SK-N-SH (cell line): ENCODE data around the gene CDR2.

ENCODE experiments used
- CHD2 ChIP-seq: fragments of 150-350 bp; IDR thresholded peaks from 2 replicates; pipeline ENCODE4 v1.6.1; 2018; ENCODE audit warnings: low read length; ENCODE audit not compliant: partially characterized antibody
- EP300 ChIP-seq, 2 experiments: IDR thresholded peaks; 2 replicates each; pipeline versions ENCODE4 v1.4.0 to v1.6.1; 2012; ENCODE audit warnings: borderline replicate concordance in 1 of 2, low read depth in 1 of 2, low read length in 1 of 2
- JUND ChIP-seq: IDR thresholded peaks from 2 replicates; pipeline ENCODE4 v1.4.0; 2012
- MXI1 ChIP-seq: IDR thresholded peaks from 2 replicates; pipeline ENCODE4 v1.6.1; 2012; ENCODE audit warnings: mild to moderate bottlenecking, low read depth, low read length, improper control_type of control experiment
- NRF1 ChIP-seq: IDR thresholded peaks from 2 replicates; pipeline ENCODE4 v1.6.1; 2012; ENCODE audit warnings: low read depth, mild to moderate bottlenecking, low read length
- POLR2AphosphoS5 ChIP-seq: IDR thresholded peaks from 2 replicates; pipeline ENCODE4 v1.6.1; 2012; ENCODE audit warnings: low read depth, low read length
- RFX5 ChIP-seq: IDR thresholded peaks from 2 replicates; pipeline ENCODE4 v1.6.1; 2012; ENCODE audit warnings: mild to moderate bottlenecking, improper control_type of control experiment, low read length
- SIN3A ChIP-seq: IDR thresholded peaks from 2 replicates; pipeline ENCODE4 v1.6.1; 2012; ENCODE audit warnings: low read depth, mild to moderate bottlenecking, low read length, moderate library complexity, borderline replicate concordance
- SMC3 ChIP-seq: IDR thresholded peaks from 2 replicates; pipeline ENCODE4 v1.6.1; 2012; ENCODE audit warnings: low read depth, low read length, improper control_type of control experiment
- TAF1 ChIP-seq: IDR thresholded peaks from 2 replicates; pipeline ENCODE4 v1.6.1; 2012; ENCODE audit warnings: low read depth, mild to moderate bottlenecking, low read length, moderate library complexity, borderline replicate concordance
- YY1 ChIP-seq: IDR thresholded peaks from 2 replicates; pipeline ENCODE4 v1.4.0; 2012; ENCODE audit warnings: low read depth, mild to moderate bottlenecking
- TF ChIP-seq, protein P1 (sequence below): fragments of 200-600 bp; sonication (generic); IDR thresholded peaks from 2 replicates; pipeline ENCODE4 v1.6.1; 2017; ENCODE audit warnings: antibody characterized with exemption, mild to moderate bottlenecking, moderate library complexity
- TF ChIP-seq, protein P2 (sequence below): IDR thresholded peaks from 2 replicates; pipeline ENCODE4 v1.4.0; 2012; ENCODE audit warnings: low read depth, borderline replicate concordance

DNA sequence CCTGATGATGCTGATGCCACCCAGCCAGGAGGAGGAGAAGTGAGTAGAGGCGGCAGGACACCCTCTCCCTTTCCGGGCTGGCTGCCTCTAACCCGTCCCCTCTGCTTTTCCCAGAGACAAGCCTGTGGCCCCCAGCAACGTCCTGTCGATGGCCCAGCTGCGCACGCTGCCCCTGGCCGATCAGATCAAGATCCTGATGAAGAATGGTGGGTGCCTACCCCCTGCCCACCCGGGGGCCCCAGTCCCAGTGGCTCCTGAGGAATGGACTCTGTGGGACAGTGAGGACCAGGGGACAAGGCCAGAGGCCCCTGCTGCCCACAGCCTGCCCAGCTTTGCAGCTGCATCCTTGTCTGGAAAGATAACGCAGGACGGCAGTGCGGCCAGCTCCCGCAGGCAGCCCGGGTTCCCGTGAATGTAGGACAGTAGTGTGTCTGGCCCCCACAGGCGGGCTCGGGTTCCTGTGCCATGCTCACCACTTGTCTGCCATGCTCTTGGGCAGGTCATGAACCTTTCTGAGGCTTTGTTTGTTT, 57.4 kb downstream of the CDR2 start:
- TF ChIP-seq, protein P1, sequence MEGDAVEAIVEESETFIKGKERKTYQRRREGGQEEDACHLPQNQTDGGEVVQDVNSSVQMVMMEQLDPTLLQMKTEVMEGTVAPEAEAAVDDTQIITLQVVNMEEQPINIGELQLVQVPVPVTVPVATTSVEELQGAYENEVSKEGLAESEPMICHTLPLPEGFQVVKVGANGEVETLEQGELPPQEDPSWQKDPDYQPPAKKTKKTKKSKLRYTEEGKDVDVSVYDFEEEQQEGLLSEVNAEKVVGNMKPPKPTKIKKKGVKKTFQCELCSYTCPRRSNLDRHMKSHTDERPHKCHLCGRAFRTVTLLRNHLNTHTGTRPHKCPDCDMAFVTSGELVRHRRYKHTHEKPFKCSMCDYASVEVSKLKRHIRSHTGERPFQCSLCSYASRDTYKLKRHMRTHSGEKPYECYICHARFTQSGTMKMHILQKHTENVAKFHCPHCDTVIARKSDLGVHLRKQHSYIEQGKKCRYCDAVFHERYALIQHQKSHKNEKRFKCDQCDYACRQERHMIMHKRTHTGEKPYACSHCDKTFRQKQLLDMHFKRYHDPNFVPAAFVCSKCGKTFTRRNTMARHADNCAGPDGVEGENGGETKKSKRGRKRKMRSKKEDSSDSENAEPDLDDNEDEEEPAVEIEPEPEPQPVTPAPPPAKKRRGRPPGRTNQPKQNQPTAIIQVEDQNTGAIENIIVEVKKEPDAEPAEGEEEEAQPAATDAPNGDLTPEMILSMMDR, result no peak
- TF ChIP-seq SIN3A (no peak), JUND (no peak), YY1 (no peak), SMC3 (no peak), MXI1 (no peak), EP300 (IDR thresholded peaks at IDR 0.05; ENCODE audit: borderline replicate concordance in 1 of 2, low read depth in 1 of 2, low read length in 1 of 2) (no peak), POLR2AphosphoS5 (no peak), RFX5 (no peak), TAF1 (no peak), CHD2 (no peak), NRF1 (no peak)
- TF ChIP-seq, protein P2, sequence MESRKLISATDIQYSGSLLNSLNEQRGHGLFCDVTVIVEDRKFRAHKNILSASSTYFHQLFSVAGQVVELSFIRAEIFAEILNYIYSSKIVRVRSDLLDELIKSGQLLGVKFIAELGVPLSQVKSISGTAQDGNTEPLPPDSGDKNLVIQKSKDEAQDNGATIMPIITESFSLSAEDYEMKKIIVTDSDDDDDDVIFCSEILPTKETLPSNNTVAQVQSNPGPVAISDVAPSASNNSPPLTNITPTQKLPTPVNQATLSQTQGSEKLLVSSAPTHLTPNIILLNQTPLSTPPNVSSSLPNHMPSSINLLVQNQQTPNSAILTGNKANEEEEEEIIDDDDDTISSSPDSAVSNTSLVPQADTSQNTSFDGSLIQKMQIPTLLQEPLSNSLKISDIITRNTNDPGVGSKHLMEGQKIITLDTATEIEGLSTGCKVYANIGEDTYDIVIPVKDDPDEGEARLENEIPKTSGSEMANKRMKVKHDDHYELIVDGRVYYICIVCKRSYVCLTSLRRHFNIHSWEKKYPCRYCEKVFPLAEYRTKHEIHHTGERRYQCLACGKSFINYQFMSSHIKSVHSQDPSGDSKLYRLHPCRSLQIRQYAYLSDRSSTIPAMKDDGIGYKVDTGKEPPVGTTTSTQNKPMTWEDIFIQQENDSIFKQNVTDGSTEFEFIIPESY, result no peak
